Activated CD8-positive, alpha-beta memory T cell treated with anti-CD3 and anti-CD28 coated beads, Interleukin-2, amount 50 U/mL, for 24 hours (primary cell): ENCODE results near the gene NSUN4.
"Not testable (repeated sequence)": the region's sequence is repeated elsewhere in the genome, so short reads cannot be mapped to it uniquely, and the experiment has no call there.

ENCODE experiments used
- DNase-seq: peaks from one replicate; pipeline ENCODE4 v3.0.0-alpha.2; 2020; ENCODE audit errors: extremely low read depth

Gene NSUN4

GRCh38 chr1:46365796-46366195 lies 25.2 kb downstream of the NSUN4 start:
- DNase-seq, result not testable (repeated sequence)

- no peak for DNase-seq
Measured at GRCh38 chr1:46367072-46367471, 26.5 kb downstream of the NSUN4 start.

GRCh38 chr1:46367701-46368100 lies 27.1 kb downstream of the NSUN4 start:
- not testable (repeated sequence) for DNase-seq

- no peak for DNase-seq
Measured at GRCh38 chr1:46368791-46369190, 28.2 kb downstream of the NSUN4 start.

- no peak for DNase-seq
Measured at GRCh38 chr1:46369542-46370213, 29.1 kb downstream of the NSUN4 start.

GRCh38 chr1:46370214-46370633 lies 29.6 kb downstream of the NSUN4 start:
- no peak for DNase-seq

GRCh38 chr1:46372431-46372830 lies 31.8 kb downstream of the NSUN4 start:
- no peak for DNase-seq

- no peak for DNase-seq
Measured at GRCh38 chr1:46379996-46380395, 39.4 kb downstream of the NSUN4 start.

- no peak for DNase-seq
Measured at GRCh38 chr1:46380508-46380907, 39.9 kb downstream of the NSUN4 start.

- no peak for DNase-seq
Measured at GRCh38 chr1:46393510-46393909, 52.9 kb downstream of the NSUN4 start.

- no peak for DNase-seq
Measured at GRCh38 chr1:46394108-46394871, 53.7 kb downstream of the NSUN4 start, which contains the start of gene FAAH. Gene FAAH (plus strand): TSS chr1:46394317. CDS start chr1:46394349, 32 bp downstream.

GRCh38 chr1:46394872-46395465 lies 54.4 kb downstream of the NSUN4 start:
- no peak for DNase-seq

GRCh38 chr1:46396441-46397398 lies 56.1 kb downstream of the NSUN4 start:
- DNase-seq, result no peak

GRCh38 chr1:46399307-46399706 lies 58.7 kb downstream of the NSUN4 start:
- DNase-seq, result no peak

- no peak for DNase-seq
Measured at GRCh38 chr1:46400421-46400820, 59.8 kb downstream of the NSUN4 start.

GRCh38 chr1:46401154-46401913 lies 60.7 kb downstream of the NSUN4 start:
- no peak for DNase-seq

GRCh38 chr1:46401964-46402626 lies 61.5 kb downstream of the NSUN4 start:
- DNase-seq, result no peak

GRCh38 chr1:46403916-46404315 lies 63.3 kb downstream of the NSUN4 start:
- DNase-seq, result no peak

- DNase-seq, result no peak
Measured at GRCh38 chr1:46404482-46405196, 64.0 kb downstream of the NSUN4 start.

- no peak for DNase-seq
Measured at GRCh38 chr1:46405197-46405555, 64.6 kb downstream of the NSUN4 start.
